WTC11 (cell line): ENCODE data around the gene TRIAP1. TPM values are rescaled to one million over a fixed set of nuclear protein-coding genes. Genes with fewer than 3 reads are reported as not detected.

Experiments used
- ARID4B ChIP-seq: sonication (generic); formaldehyde crosslinking; IDR thresholded peaks from 2 replicates; pipeline ENCODE4 v1.8.0; 2023; ENCODE audit warnings: missing genetic modification reagents, mild to moderate bottlenecking, borderline replicate concordance
- CREB1 ChIP-seq: sonication (generic); formaldehyde crosslinking; IDR thresholded peaks from 2 replicates; pipeline ENCODE4 v1.8.0; 2023; ENCODE audit warnings: mild to moderate bottlenecking, missing genetic modification reagents
- EMX1 ChIP-seq: fragments of 250-450 bp; sonication (Bioruptor Pico); IDR thresholded peaks from 2 replicates; pipeline ENCODE4 v1.8.0; 2021; ENCODE audit warnings: mild to moderate bottlenecking
- ERG ChIP-seq: fragments of 250-450 bp; sonication (Bioruptor Pico); IDR thresholded peaks from 2 replicates; pipeline ENCODE4 v1.8.0; 2021; ENCODE audit warnings: mild to moderate bottlenecking
- ESRRA ChIP-seq: sonication (generic); formaldehyde crosslinking; IDR thresholded peaks from 2 replicates; pipeline ENCODE4 v1.8.1; 2022; ENCODE audit warnings: mild to moderate bottlenecking, missing genetic modification reagents, borderline replicate concordance
- KAT7 ChIP-seq: sonication (generic); formaldehyde crosslinking; IDR thresholded peaks from 2 replicates; pipeline ENCODE4 v1.8.1; 2023; ENCODE audit warnings: missing genetic modification reagents, mild to moderate bottlenecking, borderline replicate concordance
- MYBL2 ChIP-seq: sonication (generic); formaldehyde crosslinking; IDR thresholded peaks from 2 replicates; pipeline ENCODE4 v1.8.1; 2023; ENCODE audit warnings: mild to moderate bottlenecking, moderate library complexity, missing genetic modification reagents
- NFYB ChIP-seq: sonication (generic); formaldehyde crosslinking; conservative IDR thresholded peaks from 2 replicates; pipeline ENCODE4 v1.8.0; 2022; ENCODE audit warnings: low read depth, missing genetic modification reagents
- SMAD3 ChIP-seq: sonication (generic); formaldehyde crosslinking; IDR thresholded peaks from 2 replicates; pipeline ENCODE4 v1.8.0; 2022; ENCODE audit warnings: missing genetic modification reagents, mild to moderate bottlenecking, borderline replicate concordance
- SMAD4 ChIP-seq: sonication (generic); formaldehyde crosslinking; IDR thresholded peaks from 2 replicates; pipeline ENCODE4 v1.8.0; 2022; ENCODE audit warnings: mild to moderate bottlenecking, missing genetic modification reagents
- SP1 ChIP-seq: sonication (generic); formaldehyde crosslinking; conservative IDR thresholded peaks from 2 replicates; pipeline ENCODE4 v1.8.1; 2022; ENCODE audit warnings: missing genetic modification reagents
- TCF7 ChIP-seq: sonication (generic); formaldehyde crosslinking; IDR thresholded peaks from 2 replicates; pipeline ENCODE4 v1.8.0; 2022; ENCODE audit warnings: mild to moderate bottlenecking, low read depth, missing genetic modification reagents, moderate library complexity
- TEAD1 ChIP-seq: sonication (generic); formaldehyde crosslinking; IDR thresholded peaks from 2 replicates; pipeline ENCODE4 v1.8.0; 2022; ENCODE audit warnings: mild to moderate bottlenecking, missing genetic modification reagents
- USF2 ChIP-seq: sonication (generic); formaldehyde crosslinking; IDR thresholded peaks from 2 replicates; pipeline ENCODE4 v1.8.1; 2023; ENCODE audit warnings: mild to moderate bottlenecking, missing genetic modification reagents, moderate library complexity
- ZBTB21 ChIP-seq: sonication (generic); formaldehyde crosslinking; IDR thresholded peaks from 2 replicates; pipeline ENCODE4 v1.8.1; 2023; ENCODE audit warnings: mild to moderate bottlenecking, missing genetic modification reagents, borderline replicate concordance
- ZNF121 ChIP-seq: sonication (generic); formaldehyde crosslinking; IDR thresholded peaks from 2 replicates; pipeline ENCODE4 v1.8.0; 2023; ENCODE audit warnings: missing genetic modification reagents
- ZNF219 ChIP-seq: sonication (generic); formaldehyde crosslinking; IDR thresholded peaks from 2 replicates; pipeline ENCODE4 v1.8.0; 2023; ENCODE audit warnings: missing genetic modification reagents, mild to moderate bottlenecking, borderline replicate concordance
- ZNF263 ChIP-seq: sonication (generic); formaldehyde crosslinking; IDR thresholded peaks from 2 replicates; pipeline ENCODE4 v1.8.1; 2022; ENCODE audit warnings: low read depth, mild to moderate bottlenecking, moderate library complexity, missing genetic modification reagents
- ZNF317 ChIP-seq: sonication (generic); formaldehyde crosslinking; IDR thresholded peaks from 2 replicates; pipeline ENCODE4 v1.8.1; 2023; ENCODE audit warnings: low read depth, mild to moderate bottlenecking, moderate library complexity, missing genetic modification reagents, borderline replicate concordance
- total RNA-seq: library from RNA; stranded (reverse); gene quantifications from 3 replicates; pipeline ENCODE4 v1.2.3, GENCODE V29; 2021
- TF ChIP-seq, protein P1 (sequence below): fragments of 250-450 bp; sonication (Bioruptor Pico); IDR thresholded peaks from 2 replicates; pipeline ENCODE4 v1.9.0; 2021; ENCODE audit warnings: moderate library complexity, mild to moderate bottlenecking, inconsistent platforms, borderline replicate concordance
- TF ChIP-seq, protein P2 (sequence below): sonication (generic); formaldehyde crosslinking; IDR thresholded peaks from 2 replicates; pipeline ENCODE4 v1.8.0; 2022; ENCODE audit warnings: mild to moderate bottlenecking, missing genetic modification reagents
- TF ChIP-seq, protein P3 (sequence below): sonication (generic); formaldehyde crosslinking; IDR thresholded peaks from 2 replicates; pipeline ENCODE4 v1.8.1; 2022; ENCODE audit warnings: missing genetic modification reagents, borderline replicate concordance
- TF ChIP-seq, protein P4 (sequence below): sonication (generic); formaldehyde crosslinking; IDR thresholded peaks from 2 replicates; pipeline ENCODE4 v1.8.0; 2022; ENCODE audit warnings: mild to moderate bottlenecking, missing genetic modification reagents

The TRIAP1 gene
- total RNA-seq, 1 experiment from 2014 or later: 75.3 TPM

DNA sequence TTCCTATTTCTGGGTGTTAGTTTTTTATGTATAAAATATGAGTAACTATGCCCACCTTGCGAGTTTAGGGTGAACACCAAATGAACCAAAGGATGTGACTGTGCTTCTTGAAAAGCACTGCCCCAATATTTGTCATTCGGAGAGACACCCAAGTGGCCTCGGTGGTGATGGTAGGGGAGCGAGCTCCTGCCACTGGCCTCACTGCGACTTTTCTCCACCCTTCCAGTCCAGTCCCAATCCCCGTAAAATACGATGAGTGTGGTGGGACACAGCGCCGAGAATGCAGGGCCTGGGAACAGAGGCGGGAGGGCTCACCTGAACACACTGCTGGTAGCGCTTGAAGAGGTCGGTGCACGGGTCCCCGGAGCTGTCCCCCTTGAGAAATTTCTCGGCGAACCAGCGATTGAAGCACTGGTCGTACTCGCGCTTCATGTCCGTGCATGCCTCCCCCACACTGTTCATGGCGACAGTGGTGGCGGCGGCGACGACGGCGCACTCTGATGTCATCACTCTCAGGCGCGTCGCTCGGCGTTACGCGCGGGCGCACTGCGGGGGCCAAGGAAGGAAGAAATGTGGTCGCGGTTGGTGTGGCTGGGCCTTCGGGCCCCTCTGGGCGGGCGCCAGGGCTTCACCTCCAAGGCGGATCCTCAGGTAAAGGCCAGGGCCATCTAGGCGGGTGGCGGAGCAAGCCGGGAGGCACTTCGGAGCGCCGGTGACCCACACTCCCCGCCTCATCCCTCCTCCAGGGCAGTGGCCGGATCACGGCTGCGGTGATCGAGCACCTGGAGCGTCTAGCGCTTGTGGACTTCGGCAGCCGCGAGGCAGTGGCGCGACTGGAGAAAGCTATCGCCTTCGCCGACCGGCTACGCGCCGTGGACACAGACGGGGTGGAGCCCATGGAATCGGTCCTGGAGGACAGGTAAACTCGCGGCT lies at the start of gene TRIAP1, which contains the start of gene GATC (continued):
- TF ChIP-seq ZBTB21 (CRISPR knock-in tag) (no peak), USF2 (CRISPR knock-in tag) (peak; percentile 39; the same call in 1 of the 2 replicates), TEAD1 (peak; percentile 96), ESRRA (CRISPR knock-in tag) (peak; percentile 64; the same call in 1 of the 2 replicates), SP1 (CRISPR knock-in tag) (peak; percentile 94), MYBL2 (CRISPR knock-in tag) (peak; percentile 95), KAT7 (CRISPR knock-in tag) (peak; percentile 96; the same call in 1 of the 2 replicates), ZNF263 (CRISPR knock-in tag) (no peak), SMAD4 (0 out of 2 replicates have a peak, but pooled peaks have one; percentile 9), EMX1 (no peak), TCF7 (peak; percentile 67; the same call in 1 of the 2 replicates), ARID4B (CRISPR knock-in tag) (peak; percentile 94), ZNF121 (peak; percentile 71; the same call in 1 of the 2 replicates), CREB1 (peak; percentile 98), ERG (no peak), SMAD3 (peak; percentile 72; the same call in 1 of the 2 replicates), ZNF317 (CRISPR knock-in tag) (0 out of 2 replicates have a peak, but pooled peaks have one; percentile 35), ZNF219 (peak; percentile 52; the same call in 1 of the 2 replicates), NFYB (peak; percentile 26; the same call in 1 of the 2 replicates)
- TF ChIP-seq, protein P1, sequence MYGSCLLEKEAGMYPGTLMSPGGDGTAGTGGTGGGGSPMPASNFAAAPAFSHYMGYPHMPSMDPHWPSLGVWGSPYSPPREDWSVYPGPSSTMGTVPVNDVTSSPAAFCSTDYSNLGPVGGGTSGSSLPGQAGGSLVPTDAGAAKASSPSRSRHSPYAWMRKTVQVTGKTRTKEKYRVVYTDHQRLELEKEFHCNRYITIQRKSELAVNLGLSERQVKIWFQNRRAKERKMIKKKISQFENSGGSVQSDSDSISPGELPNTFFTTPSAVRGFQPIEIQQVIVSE (CRISPR knock-in tag): no peak
- TF ChIP-seq, protein P2, sequence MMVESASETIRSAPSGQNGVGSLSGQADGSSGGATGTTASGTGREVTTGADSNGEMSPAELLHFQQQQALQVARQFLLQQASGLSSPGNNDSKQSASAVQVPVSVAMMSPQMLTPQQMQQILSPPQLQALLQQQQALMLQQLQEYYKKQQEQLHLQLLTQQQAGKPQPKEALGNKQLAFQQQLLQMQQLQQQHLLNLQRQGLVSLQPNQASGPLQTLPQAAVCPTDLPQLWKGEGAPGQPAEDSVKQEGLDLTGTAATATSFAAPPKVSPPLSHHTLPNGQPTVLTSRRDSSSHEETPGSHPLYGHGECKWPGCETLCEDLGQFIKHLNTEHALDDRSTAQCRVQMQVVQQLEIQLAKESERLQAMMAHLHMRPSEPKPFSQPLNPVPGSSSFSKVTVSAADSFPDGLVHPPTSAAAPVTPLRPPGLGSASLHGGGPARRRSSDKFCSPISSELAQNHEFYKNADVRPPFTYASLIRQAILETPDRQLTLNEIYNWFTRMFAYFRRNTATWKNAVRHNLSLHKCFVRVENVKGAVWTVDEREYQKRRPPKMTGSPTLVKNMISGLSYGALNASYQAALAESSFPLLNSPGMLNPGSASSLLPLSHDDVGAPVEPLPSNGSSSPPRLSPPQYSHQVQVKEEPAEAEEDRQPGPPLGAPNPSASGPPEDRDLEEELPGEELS: peak; percentile 81; the same call in 1 of the 2 replicates
- TF ChIP-seq, protein P3, sequence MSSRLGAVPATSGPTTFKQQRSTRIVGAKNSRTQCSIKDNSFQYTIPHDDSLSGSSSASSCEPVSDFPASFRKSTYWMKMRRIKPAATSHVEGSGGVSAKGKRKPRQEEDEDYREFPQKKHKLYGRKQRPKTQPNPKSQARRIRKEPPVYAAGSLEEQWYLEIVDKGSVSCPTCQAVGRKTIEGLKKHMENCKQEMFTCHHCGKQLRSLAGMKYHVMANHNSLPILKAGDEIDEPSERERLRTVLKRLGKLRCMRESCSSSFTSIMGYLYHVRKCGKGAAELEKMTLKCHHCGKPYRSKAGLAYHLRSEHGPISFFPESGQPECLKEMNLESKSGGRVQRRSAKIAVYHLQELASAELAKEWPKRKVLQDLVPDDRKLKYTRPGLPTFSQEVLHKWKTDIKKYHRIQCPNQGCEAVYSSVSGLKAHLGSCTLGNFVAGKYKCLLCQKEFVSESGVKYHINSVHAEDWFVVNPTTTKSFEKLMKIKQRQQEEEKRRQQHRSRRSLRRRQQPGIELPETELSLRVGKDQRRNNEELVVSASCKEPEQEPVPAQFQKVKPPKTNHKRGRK (CRISPR knock-in tag): no peak
- TF ChIP-seq, protein P4, sequence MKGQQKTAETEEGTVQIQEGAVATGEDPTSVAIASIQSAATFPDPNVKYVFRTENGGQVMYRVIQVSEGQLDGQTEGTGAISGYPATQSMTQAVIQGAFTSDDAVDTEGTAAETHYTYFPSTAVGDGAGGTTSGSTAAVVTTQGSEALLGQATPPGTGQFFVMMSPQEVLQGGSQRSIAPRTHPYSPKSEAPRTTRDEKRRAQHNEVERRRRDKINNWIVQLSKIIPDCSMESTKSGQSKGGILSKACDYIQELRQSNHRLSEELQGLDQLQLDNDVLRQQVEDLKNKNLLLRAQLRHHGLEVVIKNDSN (CRISPR knock-in tag): 0 out of 2 replicates have a peak, but pooled peaks have one; percentile 22
